Measurements from ENCODE around the gene CHMP4A.

CHMP4A gene

GRCh38 chr14:24184104-24184970 lies 29.0 kb downstream of the CHMP4A start:
- CTCF ChIA-PET, result interaction anchor here (1.6 kb wide), 1 partner anchor 23 kb away, joined by 4 read pairs; the partner anchor contains the start of gene IRF9
- no peak for TF ChIP-seq PKNOX1 (IDR thresholded peaks at IDR 0.05)
- TF ChIP-seq HDGF (IDR thresholded peaks at IDR 0.05; ENCODE audit: borderline replicate concordance), result no peak
- no peak for TF ChIP-seq NFRKB (IDR thresholded peaks at IDR 0.05)
- TF ChIP-seq ELF4 (IDR thresholded peaks at IDR 0.05), result no peak
- no peak for TF ChIP-seq SP1 (IDR thresholded peaks at IDR 0.05)
- TF ChIP-seq L3MBTL2 (conservative IDR thresholded peaks at IDR 0.05), result no peak
- no peak for TF ChIP-seq LEF1 (IDR thresholded peaks at IDR 0.05; ENCODE audit: borderline replicate concordance)
- TF ChIP-seq ARNT (IDR thresholded peaks at IDR 0.05), result no peak
- TF ChIP-seq SUZ12 (IDR thresholded peaks at IDR 0.05), result no peak
- no peak for TF ChIP-seq BHLHE40 (IDR thresholded peaks at IDR 0.05; ENCODE audit: borderline replicate concordance)
- TF ChIP-seq FOXA1 (IDR thresholded peaks at IDR 0.05), result no peak
- TF ChIP-seq ZNF384 (IDR thresholded peaks at IDR 0.05), result no peak
- TF ChIP-seq TARDBP (IDR thresholded peaks at IDR 0.05), result no peak
- TF ChIP-seq CTBP1 (IDR thresholded peaks at IDR 0.05; ENCODE audit: borderline replicate concordance), result no peak
- no peak for TF ChIP-seq FOXM1 (IDR thresholded peaks at IDR 0.05; ENCODE audit: borderline replicate concordance)
- TF ChIP-seq FOXK2 (IDR thresholded peaks at IDR 0.05), result no peak
- POLR2A ChIA-PET, result interaction anchor here (2.9 kb wide), 1 partner anchor 11 kb away, joined by 14 read pairs; the partner anchor contains the start of gene TM9SF1
- DNase-seq (ENCODE audit: extremely low spot score), result no peak

- DNase-seq (ENCODE audit: extremely low spot score), result no peak
- POLR2A ChIA-PET, result interaction anchor here (0.8 to 1.0 kb wide), 2 partner anchors 30 to 42 kb away, joined by 3 to 4 read pairs; partner anchors contain the start of genes CHMP4A and EMC9
- TF ChIP-seq SUZ12 (IDR thresholded peaks at IDR 0.05), result no peak
- no peak for TF ChIP-seq ELF4 (IDR thresholded peaks at IDR 0.05)
- TF ChIP-seq PKNOX1 (IDR thresholded peaks at IDR 0.05), result no peak
- no peak for TF ChIP-seq FOXM1 (IDR thresholded peaks at IDR 0.05; ENCODE audit: borderline replicate concordance)
- no peak for TF ChIP-seq FOXA1 (IDR thresholded peaks at IDR 0.05)
- CTCF ChIA-PET, result interaction anchor here (1.1 kb wide), 1 partner anchor 125 kb away, joined by 3 read pairs; no protein-coding TSS in a partner anchor
Measured at GRCh38 chr14:24183014-24183481, 30.2 kb downstream of the CHMP4A start.

GRCh38 chr14:24182110-24182882 lies 31.0 kb downstream of the CHMP4A start:
- no peak for DNase-seq (ENCODE audit: extremely low spot score)
- ChIA-PET CTCF (interaction anchor here (1.1 kb wide), 1 partner anchor 124 kb away, joined by 3 read pairs; no protein-coding TSS in a partner anchor), POLR2A (interaction anchor here (0.8 to 1.0 kb wide), 2 partner anchors 31 to 41 kb away, joined by 3 to 4 read pairs; partner anchors contain the start of genes CHMP4A and EMC9)
- TF ChIP-seq SP1 (IDR thresholded peaks at IDR 0.05) (no peak), ARNT (IDR thresholded peaks at IDR 0.05) (no peak), FOXA1 (IDR thresholded peaks at IDR 0.05) (no peak), CTBP1 (IDR thresholded peaks at IDR 0.05; ENCODE audit: borderline replicate concordance) (no peak), NFRKB (IDR thresholded peaks at IDR 0.05) (no peak), LEF1 (IDR thresholded peaks at IDR 0.05; ENCODE audit: borderline replicate concordance) (no peak), ELF4 (IDR thresholded peaks at IDR 0.05) (no peak), TARDBP (IDR thresholded peaks at IDR 0.05) (no peak), BHLHE40 (IDR thresholded peaks at IDR 0.05; ENCODE audit: borderline replicate concordance) (no peak), HDGF (IDR thresholded peaks at IDR 0.05; ENCODE audit: borderline replicate concordance) (no peak), PKNOX1 (IDR thresholded peaks at IDR 0.05) (no peak), ZNF384 (IDR thresholded peaks at IDR 0.05) (no peak), FOXM1 (IDR thresholded peaks at IDR 0.05; ENCODE audit: borderline replicate concordance) (no peak), FOXK2 (IDR thresholded peaks at IDR 0.05) (no peak)

GRCh38 chr14:24181371-24182077 lies 31.8 kb downstream of the CHMP4A start:
- POLR2A ChIA-PET, result interaction anchor here (1.3 to 3.2 kb wide), 5 partner anchors 7 to 68 kb away, joined by 4 to 15 read pairs (median 7); partner anchors contain the start of genes DCAF11, IPO4, IRF9 and NRL

More at GRCh38 chr14:24181371-24182077, 31.8 kb downstream of the CHMP4A start:
- no peak for DNase-seq (ENCODE audit: extremely low spot score)
- CTCF ChIA-PET, result interaction anchor here (1.1 to 2.1 kb wide), 2 partner anchors 20 to 123 kb away, joined by 3 to 10 read pairs; partner anchors contain the start of gene IRF9
- TF ChIP-seq TARDBP (IDR thresholded peaks at IDR 0.05) (no peak), LEF1 (IDR thresholded peaks at IDR 0.05; ENCODE audit: borderline replicate concordance) (no peak), PKNOX1 (IDR thresholded peaks at IDR 0.05) (no peak), BHLHE40 (IDR thresholded peaks at IDR 0.05; ENCODE audit: borderline replicate concordance) (no peak), CTBP1 (IDR thresholded peaks at IDR 0.05; ENCODE audit: borderline replicate concordance) (no peak), FOXM1 (IDR thresholded peaks at IDR 0.05; ENCODE audit: borderline replicate concordance) (no peak), ARNT (IDR thresholded peaks at IDR 0.05) (no peak), FOXK2 (IDR thresholded peaks at IDR 0.05) (no peak), ZNF384 (IDR thresholded peaks at IDR 0.05) (no peak), L3MBTL2 (conservative IDR thresholded peaks at IDR 0.05) (no peak), ELF4 (IDR thresholded peaks at IDR 0.05) (no peak), FOXA1 (IDR thresholded peaks at IDR 0.05) (no peak), HDGF (IDR thresholded peaks at IDR 0.05; ENCODE audit: borderline replicate concordance) (no peak), SP1 (IDR thresholded peaks at IDR 0.05) (no peak)
